GM19023 (cell line): Measurements from ENCODE around the gene HDGF.

Source experiments
- ATAC-seq: cut with Tn5 transposase; IDR thresholded peaks from one replicate; pipeline ENCODE4 v1.9.1; 2021; ENCODE audit warnings: mild to moderate bottlenecking, moderate library complexity; ENCODE audit not compliant: unreplicated experiment

HDGF gene

DNA sequence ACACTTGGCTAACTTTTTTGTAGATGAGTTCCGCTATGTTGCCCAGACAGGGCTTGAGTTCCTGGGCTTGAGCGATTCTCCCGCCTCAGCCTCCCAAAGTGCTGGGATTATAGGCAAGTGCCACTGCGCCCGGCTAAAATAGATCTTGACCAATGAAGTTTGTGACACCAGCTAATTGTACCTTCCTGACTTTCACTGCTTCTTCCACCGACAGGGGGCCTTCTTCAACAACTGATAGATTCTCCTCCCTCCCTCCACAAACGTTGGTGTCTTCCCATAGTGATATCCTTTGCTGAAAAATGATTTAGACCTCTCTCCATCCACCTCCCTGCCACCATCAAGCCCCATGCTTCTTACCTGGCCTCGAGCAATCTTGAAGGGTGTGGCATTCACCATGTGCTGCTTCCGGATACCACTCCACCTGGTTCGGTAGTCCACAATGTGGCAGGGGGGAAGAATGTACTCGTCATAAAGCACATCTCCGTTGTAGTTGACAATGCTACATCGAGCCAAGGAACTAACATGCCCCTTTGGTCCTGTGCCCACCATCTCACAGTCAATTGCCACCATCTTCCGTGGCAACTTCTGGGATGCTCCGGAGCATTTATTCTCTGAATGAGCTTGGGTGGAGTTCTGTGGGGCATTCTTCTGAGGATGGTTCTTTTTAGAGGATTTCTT, 24.8 kb downstream of the HDGF start:
- no peak for ATAC-seq

GRCh38 chr1:156725683-156726280, 25.7 kb downstream of the HDGF start:
- ATAC-seq, result no peak

DNA sequence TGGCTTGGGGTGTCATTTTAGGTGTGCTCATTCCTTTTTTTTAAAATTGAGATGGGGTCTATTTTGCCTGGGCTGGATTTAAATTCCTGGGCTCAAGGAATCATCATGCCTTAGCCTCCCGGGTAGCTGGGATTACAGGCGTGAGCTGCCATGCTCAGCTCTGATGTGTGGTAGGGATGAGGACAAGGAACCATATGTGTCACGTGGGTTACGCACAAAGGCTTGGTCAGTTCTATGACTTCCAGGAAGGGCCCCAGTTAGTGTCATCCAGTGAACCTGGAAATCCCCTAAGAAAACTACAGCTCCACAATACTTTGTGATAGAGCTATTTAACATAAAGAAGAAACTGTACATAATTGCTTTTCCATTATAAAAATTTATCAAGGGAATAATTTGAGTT, 29.9 kb downstream of the HDGF start:
- no peak for ATAC-seq

DNA sequence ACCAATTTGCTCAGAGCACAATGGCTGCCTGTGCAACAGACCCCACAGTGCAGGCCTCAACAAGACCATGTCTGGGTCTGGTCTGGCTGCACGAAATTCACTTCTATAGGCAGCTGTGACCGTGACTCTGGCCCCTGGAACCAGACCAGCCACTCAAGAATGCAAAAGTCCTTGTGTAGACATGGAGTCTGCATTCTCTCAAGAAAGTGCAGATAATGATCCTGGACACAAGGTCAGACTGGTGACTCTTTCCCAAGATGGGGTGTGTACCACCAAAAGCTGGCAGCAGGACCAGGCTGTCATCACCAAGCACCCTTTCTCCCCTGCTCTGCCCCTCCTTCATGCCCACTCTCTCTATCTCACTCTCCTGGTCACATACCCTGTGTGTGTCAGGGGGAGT, 30.3 kb downstream of the HDGF start:
- no peak for ATAC-seq

DNA sequence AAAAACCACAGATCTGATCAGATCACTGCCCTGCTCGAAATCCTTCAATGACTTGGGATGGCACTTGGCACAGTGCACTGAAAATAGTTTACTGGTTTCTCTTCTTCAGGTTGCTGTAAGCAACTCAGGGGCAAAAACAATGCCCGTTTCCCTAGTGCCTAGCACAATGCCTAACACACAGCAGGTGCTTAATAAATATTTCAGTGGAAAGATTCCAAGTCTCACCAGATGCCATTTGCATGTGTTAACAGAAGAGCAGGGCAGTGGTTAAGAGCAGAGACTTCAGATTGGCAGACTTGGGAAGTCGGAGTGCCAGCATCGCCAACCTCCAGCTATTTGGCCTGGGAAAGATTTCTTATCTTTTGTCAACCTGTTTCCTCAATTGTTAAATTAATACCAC, 34.1 kb downstream of the HDGF start:
- no peak for ATAC-seq

DNA sequence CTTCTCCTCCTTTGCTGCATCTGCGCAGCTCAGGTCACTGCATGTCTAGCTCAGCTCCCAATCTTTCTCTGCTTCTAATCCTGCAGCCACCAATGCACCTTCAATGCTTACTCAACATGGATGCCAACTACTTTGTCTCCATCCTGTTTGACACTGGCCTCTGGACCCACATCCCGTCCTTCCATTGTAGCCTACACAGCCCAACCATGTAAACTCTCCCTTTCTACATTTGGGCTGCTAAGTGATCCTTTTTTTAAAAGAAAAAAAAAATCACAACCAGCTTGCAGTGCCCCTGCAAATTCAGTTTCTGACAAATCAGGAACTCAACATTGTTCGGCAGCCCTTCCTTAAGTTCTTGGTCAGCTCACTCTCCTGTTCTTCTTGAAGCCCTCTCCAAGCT, 36.6 kb downstream of the HDGF start:
- ATAC-seq, result no peak

DNA sequence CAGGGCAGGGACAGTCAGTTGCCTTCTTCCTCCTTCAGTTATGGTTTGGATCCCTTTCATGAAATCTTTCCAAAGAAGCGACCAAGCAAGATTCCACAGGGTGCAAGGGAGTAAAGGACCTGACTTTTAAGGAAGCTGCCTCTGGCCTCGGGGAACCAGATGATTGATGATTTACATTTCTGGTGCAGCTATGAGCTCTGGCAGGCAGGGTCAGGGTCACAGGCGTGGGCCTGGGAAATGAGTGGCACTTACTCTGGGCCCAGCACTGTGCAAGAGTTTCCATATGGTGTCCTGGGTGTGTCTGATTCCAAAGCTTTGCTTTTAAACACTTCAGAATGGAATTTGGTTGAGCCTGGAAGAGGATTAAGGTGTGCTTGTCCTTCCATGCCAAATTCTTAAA, 38.8 kb downstream of the HDGF start:
- no peak for ATAC-seq

GRCh38 chr1:156711011-156711817, 40.3 kb downstream of the HDGF start:
- no peak for ATAC-seq

DNA sequence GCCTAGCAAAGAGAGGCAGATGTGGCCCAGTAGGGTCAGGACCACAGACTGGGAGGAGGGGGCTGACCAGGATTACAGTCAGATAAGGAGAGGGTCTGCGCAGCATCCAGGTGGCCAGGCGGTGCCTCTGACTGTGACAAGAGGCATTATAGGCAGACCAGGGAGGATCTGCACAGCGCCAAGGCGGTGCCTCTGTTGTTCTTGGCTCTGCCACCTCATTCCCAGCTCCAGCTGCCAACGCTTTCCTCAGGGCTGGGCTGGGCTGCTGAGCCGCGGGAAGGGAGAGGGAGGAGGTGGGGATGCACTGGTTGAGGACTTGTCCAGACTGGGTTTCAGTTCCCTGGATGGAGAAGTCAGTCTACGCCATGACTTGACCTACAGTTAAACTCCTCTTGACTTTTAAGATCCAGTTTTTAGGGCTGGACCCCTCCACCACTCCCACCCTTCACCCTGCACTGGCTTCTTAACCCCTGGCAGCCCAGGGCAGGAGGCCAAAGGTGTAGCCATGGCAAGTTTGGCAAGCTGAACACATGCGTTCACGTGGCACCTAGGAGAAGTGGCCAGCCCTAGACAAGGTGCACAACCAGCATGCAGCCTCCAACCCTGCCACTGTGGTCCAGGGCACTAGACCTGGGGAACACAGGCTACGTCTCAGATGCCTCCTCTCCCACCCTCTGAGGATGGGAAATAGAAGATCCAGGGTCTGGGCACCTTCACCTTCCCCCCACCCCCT, 41.6 kb downstream of the HDGF start:
- no peak for ATAC-seq

DNA sequence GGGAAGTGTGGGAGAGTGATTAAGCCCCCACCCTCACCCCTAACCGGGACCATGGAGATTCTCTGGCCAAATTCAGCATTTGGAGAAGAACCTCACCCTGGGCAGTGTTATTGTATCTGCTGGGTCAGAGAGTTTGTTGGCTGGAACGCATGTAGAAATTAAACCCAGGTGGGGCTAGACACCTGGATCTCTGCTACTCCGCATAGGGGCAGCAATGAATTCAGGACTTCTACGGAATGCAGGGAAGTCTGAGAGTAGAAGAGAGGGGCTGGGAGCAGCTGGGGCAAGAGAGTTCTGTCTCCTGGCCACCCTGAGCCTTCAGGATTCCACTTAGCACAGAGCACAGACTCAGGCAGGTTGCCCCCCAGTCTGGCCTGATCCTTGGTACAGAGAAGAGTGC, 42.4 kb downstream of the HDGF start:
- no peak for ATAC-seq

DNA sequence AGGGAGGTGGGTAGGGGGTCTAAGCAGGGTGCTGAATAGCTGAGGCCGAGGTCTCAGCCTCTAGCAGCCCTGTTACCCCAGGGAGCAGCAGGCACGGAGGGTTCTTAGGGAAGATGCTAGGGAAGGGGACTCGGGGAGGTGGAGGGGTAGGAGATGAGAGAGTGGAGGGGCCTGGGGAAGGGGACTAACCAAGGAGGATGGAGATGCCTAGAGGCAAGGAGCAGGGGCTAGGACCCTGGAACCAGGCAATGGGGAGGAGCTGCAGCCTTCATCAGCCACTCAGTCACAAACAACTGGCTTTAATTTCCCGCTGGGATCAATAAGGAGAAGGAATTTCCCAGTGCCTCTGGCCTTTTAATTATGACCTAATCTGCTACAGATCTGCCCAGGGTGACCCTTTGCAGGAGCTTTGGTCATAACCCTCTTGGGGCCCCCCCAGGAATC, 43.2 kb downstream of the HDGF start:
- ATAC-seq, result no peak

GRCh38 chr1:156707417-156708217, 43.9 kb downstream of the HDGF start:
- ATAC-seq, result no peak

DNA sequence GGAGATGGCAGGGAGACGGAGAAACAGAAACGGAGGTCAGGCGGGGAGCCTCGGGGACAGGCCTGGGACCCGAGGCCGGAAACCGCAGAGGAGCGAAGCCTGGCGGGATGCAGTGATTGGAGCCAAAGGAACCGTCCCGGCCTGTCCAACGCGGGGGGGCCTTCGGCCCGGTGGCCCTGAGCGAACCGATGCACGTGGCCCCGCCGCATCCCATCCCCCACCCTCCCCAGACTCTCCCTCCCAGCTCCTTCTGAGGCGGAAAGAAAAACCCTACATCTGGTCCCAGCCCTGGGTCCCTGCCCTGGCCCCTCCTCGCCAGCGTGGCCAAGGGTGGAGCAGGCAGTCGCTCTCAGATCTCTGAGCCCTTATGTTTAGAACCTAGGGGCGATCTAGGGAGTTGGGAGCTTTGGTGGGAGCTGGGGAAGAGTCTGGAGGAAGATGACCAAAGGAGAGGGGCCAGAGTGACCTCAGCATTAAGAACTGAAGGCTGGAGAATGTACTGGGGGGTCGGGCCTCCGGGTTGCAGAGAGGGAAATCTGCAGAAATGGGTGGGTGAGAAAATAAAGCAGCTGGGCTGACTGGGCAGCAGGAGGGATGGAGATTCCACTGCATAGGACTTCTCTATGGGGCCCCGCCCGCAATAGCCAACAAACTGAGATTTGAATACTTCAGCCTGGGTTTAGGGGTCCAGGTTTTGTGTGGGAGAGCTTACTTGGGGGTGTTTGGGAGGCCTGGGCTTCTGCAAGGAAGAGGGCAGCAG, 44.6 kb downstream of the HDGF start:
- no peak for ATAC-seq

DNA sequence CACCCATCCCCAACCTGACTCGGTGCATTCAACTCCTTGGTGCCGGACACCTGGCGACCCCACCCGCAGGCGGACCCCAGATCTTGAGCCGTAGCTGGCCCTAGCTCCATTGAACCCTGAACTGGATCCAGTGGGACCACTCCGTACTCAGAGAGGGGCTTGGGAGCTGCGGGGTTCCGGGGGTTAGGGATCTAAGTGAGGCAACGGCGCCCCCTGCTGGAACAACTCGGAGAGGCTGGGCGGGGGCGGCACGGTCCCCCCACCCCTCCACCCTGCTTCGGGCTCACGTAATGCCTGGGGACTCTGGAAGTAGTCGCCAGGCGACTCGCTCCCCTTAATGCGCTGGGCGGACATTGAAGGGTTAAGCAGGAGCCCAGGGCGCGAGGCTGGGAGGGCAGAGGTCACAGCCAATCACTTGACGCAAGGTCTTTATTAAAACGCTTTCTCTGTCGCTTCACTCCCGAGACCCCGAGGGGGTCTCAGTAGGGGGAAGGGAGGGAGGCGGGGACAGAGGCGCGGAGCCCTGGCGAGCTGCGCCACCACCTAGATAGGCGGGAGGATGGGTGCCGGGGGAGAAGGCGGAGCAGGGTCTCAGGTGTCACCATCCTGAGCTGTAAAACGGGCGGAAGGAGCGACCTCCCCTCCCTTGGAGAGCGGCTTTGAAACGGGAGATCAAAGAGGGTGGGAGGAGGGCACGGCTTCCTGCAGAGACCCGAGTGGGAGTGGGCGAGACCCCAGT, 45.4 kb downstream of the HDGF start:
- ATAC-seq, result no peak

DNA sequence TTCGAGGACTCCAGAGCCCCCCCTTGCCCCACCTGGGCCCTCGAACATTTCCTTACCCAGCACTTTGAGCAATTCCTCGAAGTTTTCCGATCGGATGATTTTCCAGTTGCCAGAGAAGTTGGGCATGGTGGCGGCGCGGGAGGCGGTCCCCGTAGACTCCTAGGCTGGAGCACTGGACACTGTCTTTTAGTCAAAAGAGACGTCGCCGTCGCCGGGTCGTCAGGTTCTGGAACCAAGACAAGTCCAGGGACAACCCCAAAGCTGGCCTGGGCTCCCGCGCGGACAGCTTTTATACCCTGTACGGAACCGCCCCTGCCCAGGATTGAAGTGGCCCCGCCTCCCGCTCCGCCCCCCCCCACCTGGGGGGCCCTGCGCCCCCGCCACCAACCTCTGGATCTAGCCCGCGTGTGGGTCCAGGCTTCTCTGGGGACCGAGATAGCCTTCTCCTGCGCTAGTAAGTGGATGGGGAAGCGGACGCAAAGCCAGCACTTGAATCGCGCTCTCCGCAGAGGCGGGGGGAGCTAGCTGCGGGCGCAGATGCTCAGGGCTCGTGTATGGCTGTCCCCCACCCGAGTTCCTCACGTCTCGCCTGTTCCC, 46.1 kb downstream of the HDGF start, which contains the start of gene CRABP2:
TSS of gene CRABP2 (minus strand) at position 263 of the 597 bp plus-strand sequence. CDS start at position 126, 137 bp downstream.
- ATAC-seq, result no peak

DNA sequence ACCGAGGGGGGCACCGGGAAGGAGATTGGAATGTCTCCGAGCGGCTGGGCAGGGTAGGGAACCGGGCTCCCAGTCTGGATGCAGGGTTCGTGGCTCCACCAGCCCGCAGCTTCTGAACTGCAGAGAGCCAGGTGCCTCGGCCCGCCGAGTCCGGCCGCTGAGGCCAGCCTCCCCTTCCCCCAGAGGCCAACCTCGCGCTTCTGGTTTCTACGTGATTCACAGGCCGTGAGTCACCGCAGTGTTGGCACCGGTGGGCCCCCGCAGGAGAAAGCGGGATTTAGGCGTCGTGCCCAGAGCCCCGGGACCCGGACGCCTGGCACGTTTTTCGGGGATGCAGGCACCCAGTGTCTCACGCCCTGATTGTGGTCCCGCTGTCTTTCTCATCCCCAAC, 46.5 kb downstream of the HDGF start:
- ATAC-seq, result no peak

- no peak for ATAC-seq
Measured at GRCh38 chr1:156704166-156704711, 47.2 kb downstream of the HDGF start.

- ATAC-seq, result no peak
Measured at GRCh38 chr1:156703741-156704140, 47.7 kb downstream of the HDGF start.
